GM18505 (cell line): ENCODE measurements around the gene SLIRP.
A peak's percentile ranks its signal among the peaks of the same experiment; 100 is the strongest.
"Not testable (repeated sequence)": the region's sequence is repeated elsewhere in the genome, so short reads cannot be mapped to it uniquely, and the experiment has no call there.

Experiments
- ATAC-seq: cut with Tn5 transposase; IDR thresholded peaks from one replicate; pipeline ENCODE4 v1.9.1; 2021; ENCODE audit not compliant: unreplicated experiment
- POLR2A ChIP-seq: IDR thresholded peaks from 4 replicates; pipeline ENCODE4 v1.6.1; 2011; ENCODE audit warnings: borderline replicate concordance; ENCODE audit not compliant: insufficient read depth, insufficient read length; ENCODE audit errors: extremely low read depth

Gene SLIRP

DNA sequence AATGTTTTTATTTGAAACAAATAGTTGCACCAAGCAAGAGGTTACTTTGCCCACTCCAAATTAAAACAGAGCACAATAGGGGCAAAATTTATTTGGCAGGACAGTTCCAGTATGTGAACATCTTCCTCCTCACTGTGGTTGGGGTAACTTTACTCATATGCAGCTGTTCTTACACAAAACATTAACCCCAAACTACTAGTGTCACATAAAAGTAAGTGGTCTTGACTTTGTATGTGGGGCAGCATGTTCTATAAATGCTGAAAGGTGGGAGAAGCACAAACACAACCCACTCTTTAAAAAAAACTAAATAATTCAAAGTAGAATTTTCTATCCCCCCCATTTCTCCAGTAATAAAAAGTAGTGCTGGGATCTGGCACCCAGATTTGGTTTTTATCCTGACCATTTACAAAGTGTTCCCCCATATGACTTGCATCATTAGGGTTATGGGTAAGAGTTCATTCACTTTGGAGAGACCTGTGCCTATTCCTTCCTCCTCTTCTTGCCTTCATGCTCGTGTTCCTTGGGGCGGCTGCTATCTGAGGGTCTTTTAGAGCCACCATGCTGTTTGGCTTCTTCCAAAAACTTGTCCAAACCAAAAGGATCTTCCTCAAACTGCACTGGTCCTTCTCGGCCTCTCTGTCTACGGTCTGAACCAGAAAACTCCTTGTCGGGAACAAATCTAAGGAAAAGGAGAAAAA is 9.9 kb downstream of the SLIRP start:
- no peak for TF ChIP-seq POLR2A
- no peak for ATAC-seq

DNA sequence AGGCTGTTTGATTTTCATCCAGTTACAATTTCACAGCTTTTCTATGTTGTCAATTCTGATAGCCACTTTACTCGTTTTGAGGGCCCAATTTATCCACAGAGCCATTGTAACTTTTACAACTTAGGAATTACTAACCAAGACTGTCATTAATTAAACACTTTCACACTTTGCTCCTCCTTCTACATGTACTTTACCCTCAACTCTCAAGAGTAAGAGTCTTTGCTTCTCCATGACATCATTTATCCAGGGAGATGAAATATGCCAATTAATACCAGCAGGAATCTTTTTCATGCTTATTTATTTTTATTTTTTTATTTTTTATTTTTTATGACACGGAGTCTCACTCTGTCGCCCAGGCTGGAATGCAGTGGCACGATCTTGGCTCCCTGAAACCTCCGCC is 13.5 kb downstream of the SLIRP start:
- no peak for ATAC-seq

GRCh38 chr14:77722301-77722700 is 14.4 kb downstream of the SLIRP start:
- no peak for TF ChIP-seq POLR2A
- ATAC-seq: no peak

More for the DNA sequence above, 13.5 kb downstream of the SLIRP start:
- no peak for TF ChIP-seq POLR2A

DNA sequence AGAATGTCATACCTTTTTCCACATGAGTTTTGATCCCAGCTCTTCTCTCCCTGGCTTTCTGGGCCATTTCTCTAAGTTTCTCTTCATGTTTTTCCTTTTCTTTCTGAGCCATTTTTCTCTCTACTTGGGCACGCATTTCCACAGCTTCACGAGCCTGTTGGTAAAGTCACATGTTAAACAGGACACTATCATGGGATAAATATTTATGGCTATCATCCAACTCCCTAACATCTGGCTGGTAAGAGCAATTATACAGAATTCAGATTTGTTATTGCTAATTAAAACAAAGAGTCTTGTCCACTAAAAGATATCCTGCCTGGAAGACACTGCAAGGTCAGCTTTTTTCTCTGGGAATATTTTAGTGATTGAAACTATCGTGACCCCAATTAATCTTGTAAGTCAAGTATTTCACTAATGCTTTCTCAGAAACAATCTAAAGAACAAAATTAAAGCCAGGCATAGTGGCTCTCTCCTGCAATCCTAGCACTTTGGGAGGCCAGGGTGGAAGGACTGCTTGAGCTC is 23.1 kb downstream of the SLIRP start:
- no peak for ATAC-seq
- no peak for TF ChIP-seq POLR2A

GRCh38 chr14:77738559-77739250 is 30.8 kb downstream of the SLIRP start:
- TF ChIP-seq POLR2A: no peak
- no peak for ATAC-seq

- TF ChIP-seq POLR2A: no peak
- ATAC-seq: no peak
These were observed 33.5 kb downstream of the SLIRP start for GRCh38 chr14:77741438-77741837.

GRCh38 chr14:77746064-77746702 is 38.3 kb downstream of the SLIRP start:
- TF ChIP-seq POLR2A: no peak
- no peak for ATAC-seq

- not testable (repeated sequence) for ATAC-seq
These were observed 39.5 kb downstream of the SLIRP start for GRCh38 chr14:77747425-77747824.

DNA sequence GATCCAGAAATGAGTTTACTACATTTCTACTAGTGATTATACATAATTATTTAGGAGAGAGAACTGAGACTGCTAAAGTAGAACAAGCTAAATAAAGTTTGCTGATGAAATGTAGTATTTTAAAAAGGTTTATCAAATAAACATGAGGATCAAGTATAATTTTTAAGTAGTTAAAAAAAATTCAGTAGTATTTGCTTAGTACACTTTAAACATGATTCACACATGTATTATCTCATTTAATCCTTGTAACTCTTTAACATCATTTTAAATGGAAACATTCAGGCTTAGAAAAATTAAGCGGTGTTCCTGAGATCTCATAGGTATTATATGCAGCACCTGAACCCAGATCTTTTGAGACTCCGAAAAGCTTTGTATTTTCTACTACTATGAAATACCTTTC is 44.4 kb downstream of the SLIRP start:
- no peak for ATAC-seq
- no peak for TF ChIP-seq POLR2A

DNA sequence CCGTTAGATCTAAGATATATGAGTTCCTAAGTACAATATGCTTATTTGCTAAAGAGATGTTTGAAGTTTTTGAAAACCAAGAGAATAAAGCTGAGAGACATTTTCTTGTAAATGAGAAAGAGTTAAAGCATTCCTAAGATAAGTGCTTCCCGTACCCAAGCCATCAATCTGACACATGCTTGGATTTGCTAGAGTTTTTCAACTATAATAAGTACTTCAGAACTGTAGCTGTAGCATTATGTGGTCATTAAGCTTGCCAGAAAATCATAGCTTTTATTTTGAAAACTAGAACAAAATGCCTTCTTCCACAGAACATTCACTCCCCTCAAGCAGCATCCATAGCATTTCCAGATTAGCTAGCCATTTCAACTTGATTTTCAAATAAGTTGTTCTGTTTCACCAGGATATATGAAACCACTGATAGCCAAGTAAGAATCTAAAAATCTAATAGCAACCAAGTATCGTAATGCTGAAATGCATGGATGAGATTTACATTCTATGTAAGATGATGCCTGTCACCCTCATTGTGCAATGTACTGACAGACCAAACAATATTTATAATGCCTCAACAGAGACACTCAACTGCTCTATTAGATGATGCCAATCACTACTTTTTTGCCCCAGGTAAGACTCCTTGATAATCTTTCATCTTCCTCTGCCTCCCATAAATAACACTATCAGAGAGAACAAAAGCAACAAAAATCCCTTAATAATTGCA is 45.1 kb downstream of the SLIRP start:
- ATAC-seq: no peak
- no peak for TF ChIP-seq POLR2A

DNA sequence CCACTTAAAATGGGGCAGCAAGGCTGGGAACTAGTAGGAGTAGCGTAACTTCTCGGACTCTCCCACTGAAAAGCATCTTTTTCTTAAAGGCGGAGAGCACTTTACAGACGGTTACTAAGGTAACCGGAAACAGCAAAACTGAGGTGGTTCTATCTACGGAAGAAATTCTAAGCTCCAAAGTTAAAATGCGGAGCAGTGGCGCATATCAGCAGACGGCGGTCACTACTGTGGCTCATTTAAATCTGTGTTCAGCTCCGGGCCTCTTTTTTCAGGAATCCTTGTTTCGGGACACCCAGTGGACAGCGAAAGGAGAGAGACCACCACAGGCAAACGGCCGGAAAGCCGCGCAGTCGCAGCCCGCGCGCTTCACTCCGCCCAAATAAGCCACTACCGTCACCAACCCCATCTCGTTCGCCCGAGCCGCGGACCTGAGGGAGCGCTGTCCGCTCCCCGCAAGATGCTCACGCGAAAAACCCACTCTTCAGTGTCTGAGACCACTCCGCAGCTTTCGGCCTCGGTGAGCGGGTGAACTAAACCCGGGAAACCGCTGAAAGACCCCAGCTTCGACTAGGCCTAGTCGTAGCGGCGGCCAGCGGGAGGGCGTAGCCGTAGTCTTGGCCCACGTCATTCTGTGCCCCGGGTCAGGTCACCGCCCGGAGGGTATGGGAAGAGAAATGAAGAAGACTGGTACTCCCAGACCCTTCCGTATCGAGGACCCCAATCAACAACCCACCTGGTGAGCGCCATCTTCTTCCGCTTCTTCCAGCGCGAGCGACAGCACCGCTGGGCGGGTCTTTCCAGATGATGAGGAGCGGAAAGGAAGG is 52.7 kb downstream of the SLIRP start, which contains the start of gene SNW1:
Gene SNW1, minus strand, starts transcription at position 776 of the 824 bp plus-strand sequence. Its CDS starts 29 bp downstream, at position 747.
- peak; percentile 80 for TF ChIP-seq POLR2A
- ATAC-seq: peak; percentile 93

DNA sequence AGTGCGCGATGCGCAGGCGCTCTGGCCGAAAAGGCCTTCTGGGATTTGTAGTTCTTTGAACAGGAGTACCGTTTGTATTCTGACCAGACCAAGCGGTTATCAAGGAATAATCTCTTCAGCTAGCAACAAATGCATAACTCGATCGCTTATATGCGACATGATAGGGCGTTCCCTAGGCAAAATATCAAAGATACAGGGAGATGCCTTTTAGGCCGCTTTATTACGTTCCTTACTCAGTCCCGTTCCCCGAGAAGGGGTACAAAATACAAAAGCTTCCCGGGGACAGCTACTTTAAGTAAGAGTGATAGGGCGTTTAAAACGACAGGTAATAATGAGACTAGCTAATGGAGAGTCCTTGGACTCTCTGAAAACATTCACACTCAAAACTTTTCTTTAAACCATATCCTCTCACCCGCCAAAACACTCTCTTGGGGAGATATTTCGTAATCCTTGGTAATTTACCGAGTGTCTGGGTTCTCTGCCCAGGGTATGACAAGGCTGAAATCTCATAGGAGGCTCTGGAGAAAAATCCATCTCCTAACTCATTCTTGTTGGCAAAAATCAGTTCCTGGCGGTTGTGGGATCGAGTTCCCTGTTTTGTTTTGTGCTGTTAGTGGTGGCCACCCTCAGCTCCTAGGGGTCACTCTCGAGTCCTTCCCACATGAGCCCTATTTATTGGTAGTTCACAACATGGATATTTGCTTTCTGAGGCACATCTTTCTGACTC is 53.5 kb downstream of the SLIRP start:
- no peak for ATAC-seq
- TF ChIP-seq POLR2A: no peak
